KBM-7 (cell line): ENCODE measurements around the gene RAB6B.

Experiments used
- DNase-seq: peaks from one replicate; pipeline ENCODE4 v3.0.0-alpha.2; 2015
- in situ Hi-C: fragments of 300-500 bp; cut with MboI; formaldehyde crosslinking; loops from 2 replicates; pipeline ENCODE4 v1.14.3; 2020; ENCODE audit warnings: low sequenced_read_pairs, low pct_unique_long_range_greater_than_20kb, mixed read lengths

The RAB6B gene

GRCh38 chr3:133831966-133832801, 63.5 kb downstream of the RAB6B start:
- in situ Hi-C loops, result no loop called here
- DNase-seq, result no peak

- DNase-seq, result no peak
- in situ Hi-C loops, result no loop called here
Measured at GRCh38 chr3:133830071-133830470, 65.6 kb downstream of the RAB6B start.

- no peak for DNase-seq
- in situ Hi-C loops, result no loop called here
Measured at GRCh38 chr3:133829310-133829707, 66.4 kb downstream of the RAB6B start.

- no peak for DNase-seq
- in situ Hi-C loops, result no loop called here
Measured at GRCh38 chr3:133828576-133829309, 66.9 kb downstream of the RAB6B start.

DNA sequence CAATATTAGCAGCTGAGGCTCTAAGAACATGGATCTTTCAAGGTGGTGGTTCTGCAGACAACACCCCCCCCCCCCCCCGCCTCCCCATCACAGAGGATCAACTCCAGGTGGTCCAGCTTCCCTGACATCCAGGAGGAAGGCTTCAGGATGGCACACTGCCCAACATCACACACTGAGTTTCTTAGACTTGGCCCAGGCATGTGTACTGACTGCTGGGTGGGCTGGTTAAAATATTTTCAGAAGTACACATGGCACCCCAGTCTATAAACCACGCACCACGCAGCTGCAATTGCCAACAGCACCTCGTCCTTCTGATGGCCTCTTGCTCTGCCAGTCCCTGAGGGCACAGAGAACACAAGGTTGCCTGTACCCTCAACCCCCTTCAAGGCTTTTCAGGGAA, 68.0 kb downstream of the RAB6B start:
- no peak for DNase-seq
- in situ Hi-C loops, result no loop called here

GRCh38 chr3:133827136-133827535, 68.5 kb downstream of the RAB6B start:
- in situ Hi-C loops, result no loop called here
- no peak for DNase-seq

DNA sequence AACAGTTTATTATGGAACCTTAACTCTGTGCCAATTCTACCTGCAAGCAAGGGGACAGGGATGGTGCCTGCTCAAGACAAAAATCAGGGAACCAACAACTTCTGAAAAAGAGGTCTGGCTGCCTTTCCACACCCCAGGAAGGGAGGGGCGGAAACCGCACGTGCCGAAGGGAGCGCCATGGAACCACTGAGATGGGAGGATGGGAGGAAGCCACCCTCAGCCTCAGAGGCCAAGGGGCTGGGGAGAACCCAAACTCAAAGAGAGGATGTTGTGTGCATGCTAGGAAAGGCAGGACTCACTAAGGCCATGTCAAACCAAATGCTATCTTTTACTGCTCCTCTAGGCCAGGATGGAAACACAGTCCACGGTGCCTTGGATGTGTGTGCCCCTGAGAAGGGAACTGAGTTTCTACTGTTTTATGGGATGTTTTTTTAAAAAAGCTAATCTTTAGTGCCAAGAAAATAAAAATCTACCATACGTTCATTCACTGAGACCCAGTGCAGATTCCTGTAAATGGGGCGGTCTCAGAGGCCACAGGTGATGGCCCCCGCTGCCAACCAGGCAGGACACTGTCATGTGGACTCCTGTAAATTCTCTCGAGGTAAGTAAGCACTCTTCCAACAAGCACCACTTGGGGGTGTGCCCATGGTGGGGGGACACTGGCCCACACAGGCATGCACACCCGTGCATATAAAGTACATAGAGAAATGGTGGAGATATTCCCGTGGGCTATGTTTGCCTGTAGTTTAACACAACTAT, 69.5 kb downstream of the RAB6B start:
- in situ Hi-C loops, result no loop called here
- DNase-seq, result no peak

DNA sequence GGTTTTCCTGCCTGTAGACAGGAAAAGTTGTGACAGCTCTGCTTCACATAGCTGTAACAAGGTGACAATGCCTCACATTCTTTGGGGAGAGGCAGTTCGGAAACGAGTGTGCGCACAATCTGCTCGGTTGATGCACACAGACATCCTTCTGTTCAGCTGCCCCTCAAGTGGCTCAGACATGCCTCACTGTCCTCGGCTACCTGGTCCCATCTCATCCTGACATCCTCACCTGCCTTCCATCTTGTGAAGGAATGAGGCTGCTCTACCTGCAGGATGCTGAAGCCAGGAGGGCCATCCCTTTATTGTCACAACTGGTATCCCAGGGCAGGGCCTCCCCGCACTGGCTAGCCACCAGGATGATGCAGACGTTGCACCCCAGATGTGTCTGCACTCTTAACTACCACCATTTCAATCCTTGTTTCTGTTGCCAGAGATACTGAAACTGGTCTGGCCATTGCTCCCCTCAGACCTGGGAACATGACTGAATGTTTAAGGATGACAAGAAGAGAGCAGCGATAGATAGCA, 70.7 kb downstream of the RAB6B start:
- no peak for DNase-seq
- in situ Hi-C loops, result no loop called here

- in situ Hi-C loops, result no loop called here
Measured at GRCh38 chr3:133821767-133822638, 73.7 kb downstream of the RAB6B start.

DNA sequence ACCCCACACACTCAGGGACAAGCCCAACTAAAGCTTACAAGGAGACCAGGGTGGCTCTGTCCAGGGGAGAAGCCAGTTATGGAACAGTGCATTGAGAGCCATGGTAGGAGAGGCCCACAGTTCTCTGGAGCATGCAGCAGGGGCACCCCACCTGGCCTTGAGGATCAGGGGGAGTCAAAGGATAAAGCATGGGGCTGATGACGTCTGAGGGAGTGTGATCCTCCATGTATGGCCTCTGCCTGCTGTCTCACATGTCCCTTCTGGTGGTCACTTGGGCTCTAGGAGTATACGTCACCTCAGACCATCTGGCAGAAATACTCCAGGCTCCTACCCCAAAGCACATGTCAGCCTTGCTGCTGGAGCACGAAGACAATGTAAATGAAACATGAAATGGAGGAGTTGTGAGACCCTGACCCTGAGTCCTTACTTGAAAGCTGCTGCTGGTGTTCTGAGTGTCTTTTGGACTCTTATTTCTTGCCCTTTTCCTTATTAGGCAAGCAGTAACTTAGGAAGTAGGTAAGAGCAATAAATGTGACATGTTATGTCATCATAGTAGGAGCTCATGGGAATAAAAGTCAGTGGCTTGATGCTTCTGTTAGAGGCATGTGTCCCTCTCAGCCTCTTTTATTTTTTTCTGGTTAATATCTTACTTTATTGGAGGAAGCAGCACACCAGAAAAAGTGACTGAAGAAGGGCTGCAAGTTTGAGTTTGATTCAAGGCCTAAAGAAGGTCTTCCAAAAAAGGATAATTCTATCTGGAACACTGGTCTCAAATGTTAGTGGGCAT, 74.6 kb downstream of the RAB6B start:
- in situ Hi-C loops, result no loop called here

More at GRCh38 chr3:133821767-133822638, 73.7 kb downstream of the RAB6B start:
- peak; percentile 36 for DNase-seq

GRCh38 chr3:133820129-133820528, 75.6 kb downstream of the RAB6B start:
- DNase-seq, result no peak
- in situ Hi-C loops, result no loop called here

More for the DNA sequence above, 74.6 kb downstream of the RAB6B start:
- no peak for DNase-seq

GRCh38 chr3:133815386-133815785, 80.3 kb downstream of the RAB6B start:
- DNase-seq, result no peak
- in situ Hi-C loops, result no loop called here

DNA sequence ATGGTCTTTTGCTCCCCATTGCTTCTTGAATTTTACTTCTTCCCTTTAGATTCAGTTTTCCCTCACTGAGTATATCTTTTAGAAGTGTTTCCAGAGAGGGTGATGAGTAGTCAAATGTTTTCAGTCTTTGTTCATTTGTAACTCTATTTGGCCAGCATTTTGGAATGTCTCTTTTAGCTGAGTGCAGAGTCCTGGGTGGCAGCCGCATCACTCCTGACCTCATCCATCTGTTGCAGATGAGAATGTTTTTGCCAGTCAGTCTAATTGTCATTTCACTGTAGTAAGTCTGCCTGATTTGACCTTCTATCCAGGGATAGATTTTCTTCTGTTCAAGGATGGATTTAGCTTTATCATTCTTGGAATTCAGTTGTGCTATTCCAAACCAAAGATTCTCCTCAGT, 82.8 kb downstream of the RAB6B start:
- in situ Hi-C loops, result no loop called here
- DNase-seq, result no peak

DNA sequence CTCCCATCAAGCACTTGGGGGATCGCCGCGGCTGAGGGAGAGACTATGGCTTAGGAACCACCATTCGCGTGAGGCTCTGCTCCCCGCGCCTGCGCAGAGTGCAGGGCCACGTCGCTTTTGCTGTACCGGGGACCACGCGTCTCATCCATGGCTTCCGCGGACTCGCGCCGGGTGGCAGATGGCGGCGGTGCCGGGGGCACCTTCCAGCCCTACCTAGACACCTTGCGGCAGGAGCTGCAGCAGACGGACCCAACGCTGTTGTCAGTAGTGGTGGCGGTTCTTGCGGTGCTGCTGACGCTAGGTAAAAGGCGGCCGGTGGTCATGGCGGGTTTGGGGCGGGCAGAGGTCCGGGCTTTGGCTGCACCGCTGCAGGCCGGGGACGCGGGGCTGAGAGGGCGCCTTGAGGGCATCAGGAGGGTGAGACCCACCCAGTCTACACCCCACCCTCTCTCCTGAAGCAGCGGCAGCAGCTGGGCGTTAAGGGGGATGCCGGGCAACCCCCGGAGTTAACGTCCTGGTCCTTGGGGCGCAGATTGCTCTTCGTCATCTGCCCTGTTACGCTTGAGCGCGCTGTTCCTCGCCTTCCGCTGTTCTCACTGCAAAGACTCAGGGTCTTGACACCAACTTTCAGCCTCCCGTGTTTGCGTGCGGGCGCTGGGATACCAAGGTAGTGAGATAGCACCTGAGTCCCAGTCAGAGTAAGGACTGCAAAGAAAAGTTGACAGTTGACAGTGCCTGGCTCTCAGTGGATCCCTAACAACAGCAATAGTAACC, 89.8 kb downstream of the RAB6B start, which contains the start of gene SRPRB:
TSS of gene SRPRB (plus strand) at position 114 of the 774 bp plus-strand sequence. CDS start at position 148, 34 bp downstream.
- in situ Hi-C loops, result no loop called here
- peak; percentile 90 for DNase-seq

DNA sequence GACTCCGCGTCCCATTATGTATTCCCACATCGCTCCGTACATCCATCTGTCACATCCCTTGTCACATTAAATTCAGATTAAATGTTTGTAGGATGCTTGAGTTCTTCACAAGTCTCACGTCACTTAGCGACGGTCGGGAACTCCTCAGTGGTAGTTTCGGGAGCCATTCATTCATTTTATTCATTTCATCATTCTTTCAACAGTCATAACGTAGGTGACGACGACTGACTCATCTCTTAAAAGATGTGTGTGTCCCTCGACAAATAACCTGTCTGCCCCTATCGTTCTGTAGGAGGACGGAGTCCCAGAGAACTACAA, 90.3 kb downstream of the RAB6B start:
- in situ Hi-C loops, result no loop called here
- DNase-seq, result no peak

DNA sequence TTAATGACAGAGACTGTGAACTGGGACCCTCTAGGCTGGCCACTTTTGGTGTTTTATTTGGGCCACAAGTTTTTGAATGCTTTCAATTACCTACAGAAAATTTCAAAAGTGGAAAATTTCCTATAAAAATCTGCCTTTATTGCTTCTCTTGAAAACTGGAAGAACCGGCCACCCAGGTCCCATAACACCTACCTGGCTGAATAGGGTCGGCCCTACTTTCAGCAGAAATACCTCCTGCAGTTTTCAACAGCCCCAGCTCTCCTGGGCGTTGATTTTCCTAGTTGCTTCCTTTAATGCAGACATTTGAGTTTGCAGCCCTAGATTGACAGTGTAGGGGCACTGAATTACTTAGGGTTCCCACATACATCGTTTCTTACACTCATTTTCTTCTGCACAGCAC, 90.8 kb downstream of the RAB6B start:
- in situ Hi-C loops, result no loop called here
- DNase-seq, result no peak

- DNase-seq, result no peak
Measured at GRCh38 chr3:133803469-133803868, 92.2 kb downstream of the RAB6B start.

More at GRCh38 chr3:133803469-133803868, 92.2 kb downstream of the RAB6B start:
- in situ Hi-C loops, result no loop called here
